PC-3 (cell line): ENCODE results near the gene TUBGCP6. TPM values are rescaled to one million over a fixed set of nuclear protein-coding genes. Genes with fewer than 3 reads are reported as not detected.
A peak's percentile ranks its signal among the peaks of the same experiment; 100 is the strongest.

Source experiments
- ATAC-seq: fragments of 200-7000 bp; cut with Tn5 transposase; 2 replicates; pipeline ENCODE4 v1.9.1; 2020; ENCODE audit warnings: mild to moderate bottlenecking, moderate library complexity
- BruUV-seq: library from RNA; stranded (reverse); fragments of 400-500 nt; replicated peaks from 2 replicates; lab custom pipeline; 2021; lab: Mats Ljungman, UMichigan
- CTCF ChIA-PET: fragments of 300-600 bp; sonication (Branson Sonifier 250); formaldehyde crosslinking; loops from one replicate; lab custom pipeline; 2022; ENCODE audit warnings: antibody characterized with exemption; lab: Charles Lee
- POLR2A ChIA-PET: fragments of 300-600 bp; sonication (Branson Sonifier 250); formaldehyde crosslinking; loops from one replicate; lab custom pipeline; 2022; ENCODE audit warnings: antibody characterized with exemption; ENCODE audit not compliant: unreplicated experiment; lab: Charles Lee
- DNase-seq: peaks from one replicate; pipeline ENCODE4 v3.0.0-alpha.2; 2015
- H2AFZ ChIP-seq: fragments of 300-600 bp; sonication (generic); 2 replicates; pipeline ENCODE4 v1.6.0; 2016; ENCODE audit warnings: antibody characterized with exemption, low read length
- H3F3A ChIP-seq: fragments of 300-600 bp; sonication (generic); one replicate; pipeline ENCODE4 v1.6.0; 2017; ENCODE audit warnings: antibody characterized with exemption, low read length, control low read depth, mild to moderate bottlenecking; ENCODE audit not compliant: unreplicated experiment
- H3K27ac ChIP-seq: fragments of 300-600 bp; sonication (generic); 2 replicates; pipeline ENCODE4 v1.5.1; 2016; ENCODE audit warnings: mild to moderate bottlenecking, low read length
- H3K27me3 ChIP-seq: fragments of 300-600 bp; sonication (generic); 2 replicates; pipeline ENCODE4 v1.6.1; 2016; ENCODE audit warnings: low read length, mixed read lengths
- H3K36me3 ChIP-seq: fragments of 300-600 bp; sonication (generic); 2 replicates; pipeline ENCODE4 v1.6.1; 2016; ENCODE audit warnings: low read depth, mixed run types, low read length, mixed read lengths
- H3K4me1 ChIP-seq: fragments of 300-600 bp; sonication (generic); 2 replicates; pipeline ENCODE4 v1.5.1; 2016; ENCODE audit warnings: low read length; ENCODE audit not compliant: insufficient read depth
- H3K4me2 ChIP-seq: fragments of 300-600 bp; sonication (generic); 2 replicates; pipeline ENCODE4 v1.6.0; 2016; ENCODE audit warnings: low read length
- H3K4me3 ChIP-seq: fragments of 300-600 bp; sonication (generic); 2 replicates; pipeline ENCODE4 v1.5.1; 2016; ENCODE audit warnings: mild to moderate bottlenecking, low read length, mixed read lengths
- H3K79me2 ChIP-seq: fragments of 300-600 bp; sonication (generic); 2 replicates; pipeline ENCODE4 v1.6.1; 2017; ENCODE audit warnings: low read length, mixed read lengths
- H3K9ac ChIP-seq: fragments of 300-600 bp; sonication (generic); 2 replicates; pipeline ENCODE4 v1.6.0; 2016; ENCODE audit warnings: mild to moderate bottlenecking, low read length
- H3K9me2 ChIP-seq: fragments of 300-600 bp; sonication (generic); replicated peaks from 2 replicates; pipeline ENCODE4 v1.6.1; 2016; ENCODE audit warnings: mixed run types, low read length, mixed read lengths
- H3K9me3 ChIP-seq: fragments of 300-600 bp; sonication (generic); 2 replicates; pipeline ENCODE4 v1.6.1; 2016; ENCODE audit warnings: low read length, mixed read lengths
- H4K20me1 ChIP-seq: fragments of 300-600 bp; sonication (generic); 2 replicates; pipeline ENCODE4 v1.6.1; 2016; ENCODE audit warnings: low read length, mixed read lengths
- EZH2 ChIP-seq: fragments of 300-600 bp; sonication (generic); IDR thresholded peaks from one replicate; pipeline ENCODE4 v1.6.1; 2017; ENCODE audit warnings: antibody characterized with exemption, mild to moderate bottlenecking, low read length; ENCODE audit not compliant: unreplicated experiment
- EZH2phosphoT487 ChIP-seq: fragments of 300-600 bp; sonication (generic); IDR thresholded peaks from 2 replicates; pipeline ENCODE4 v1.6.1; 2018; ENCODE audit warnings: mild to moderate bottlenecking, antibody characterized with exemption, low read length, borderline replicate concordance
- intact Hi-C: fragments of 100-400 bp; cut with micrococcal nuclease; formaldehyde crosslinking; loops from 2 replicates; pipeline ENCODE4 v1.9.0; 2023
- total RNA-seq: library from RNA; depleted of rRNA; stranded (reverse); fragments of >200 nt; gene quantifications from 2 replicates; pipeline ENCODE4 v1.2.3, GENCODE V29; 2014
- TF ChIP-seq, protein P1 (sequence below): fragments of 300-600 bp; sonication (generic); conservative IDR thresholded peaks from 2 replicates; pipeline ENCODE4 v1.5.1; 2017; ENCODE audit warnings: antibody characterized with exemption, low read depth, mild to moderate bottlenecking, low read length

TUBGCP6 gene
- total RNA-seq, 1 experiment from 2014 or later = 32.1 TPM

DNA sequence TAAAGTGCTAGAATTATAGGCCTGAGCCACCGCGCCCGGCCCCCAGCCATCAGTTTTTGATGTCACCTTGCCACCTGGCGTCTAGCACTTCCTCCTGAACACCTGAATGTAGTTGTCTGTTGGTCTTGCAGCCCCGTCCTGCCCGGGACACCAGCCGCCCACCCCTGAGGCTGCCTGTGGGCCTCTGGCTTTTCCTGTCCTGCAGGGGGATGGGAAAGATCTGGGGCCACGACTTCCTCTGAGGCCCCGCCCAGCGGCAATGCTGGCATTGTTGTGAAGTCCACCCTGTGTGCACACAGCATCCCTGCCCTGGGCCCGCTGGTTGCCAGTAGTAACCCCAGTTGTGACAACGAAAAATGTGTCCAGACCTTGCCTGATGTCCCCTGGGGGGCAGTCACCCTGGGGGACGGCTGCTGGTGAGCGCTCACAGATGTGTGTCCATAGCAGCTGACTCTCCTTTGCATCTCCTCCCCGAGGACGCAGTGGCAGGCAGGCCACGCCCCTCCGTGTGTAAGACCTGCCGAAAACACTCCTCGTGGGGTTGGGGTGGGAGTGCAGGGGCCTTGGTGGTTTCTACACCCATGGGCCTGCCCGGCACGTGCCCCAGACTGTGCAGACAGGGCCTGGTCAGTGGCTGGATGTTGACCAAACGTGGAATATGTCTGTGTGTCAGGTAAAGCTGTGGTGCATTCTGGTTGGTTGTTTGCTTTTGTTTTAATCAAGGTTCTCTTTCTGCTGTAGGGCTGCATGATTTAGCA lies 37.3 kb downstream of the TUBGCP6 start:
- ATAC-seq (no peak), DNase-seq (no peak)
- Histone ChIP-seq H3K27ac (no peak overlapping the region), H3K9me3 (no peaks in the 10 kb centered on the region), H3K9ac (no peak overlapping the region), H2AFZ (no peak overlapping the region), H3K27me3 (no peaks in the 10 kb centered on the region), H3K79me2 (peaks cover 13% of the 10 kb centered on the region), H3K4me1 (no peaks in the 10 kb centered on the region), H3K4me2 (no peak overlapping the region), H3K9me2 (no peaks in the 10 kb centered on the region), H3F3A (no peaks in the 10 kb centered on the region), H4K20me1 (no peaks in the 10 kb centered on the region), H3K4me3 (no peak overlapping the region), H3K36me3 (no peaks in the 10 kb centered on the region; the same call in 1 of the 2 replicates)
- ChIA-PET POLR2A (no interaction called here), CTCF (interaction anchor here (0.6 kb wide), 1 partner anchor 29 kb away, joined by 3 read pairs; no protein-coding TSS in a partner anchor)
- TF ChIP-seq EZH2 (no peak), EZH2phosphoT487 (no peak)
- TF ChIP-seq, protein P1, sequence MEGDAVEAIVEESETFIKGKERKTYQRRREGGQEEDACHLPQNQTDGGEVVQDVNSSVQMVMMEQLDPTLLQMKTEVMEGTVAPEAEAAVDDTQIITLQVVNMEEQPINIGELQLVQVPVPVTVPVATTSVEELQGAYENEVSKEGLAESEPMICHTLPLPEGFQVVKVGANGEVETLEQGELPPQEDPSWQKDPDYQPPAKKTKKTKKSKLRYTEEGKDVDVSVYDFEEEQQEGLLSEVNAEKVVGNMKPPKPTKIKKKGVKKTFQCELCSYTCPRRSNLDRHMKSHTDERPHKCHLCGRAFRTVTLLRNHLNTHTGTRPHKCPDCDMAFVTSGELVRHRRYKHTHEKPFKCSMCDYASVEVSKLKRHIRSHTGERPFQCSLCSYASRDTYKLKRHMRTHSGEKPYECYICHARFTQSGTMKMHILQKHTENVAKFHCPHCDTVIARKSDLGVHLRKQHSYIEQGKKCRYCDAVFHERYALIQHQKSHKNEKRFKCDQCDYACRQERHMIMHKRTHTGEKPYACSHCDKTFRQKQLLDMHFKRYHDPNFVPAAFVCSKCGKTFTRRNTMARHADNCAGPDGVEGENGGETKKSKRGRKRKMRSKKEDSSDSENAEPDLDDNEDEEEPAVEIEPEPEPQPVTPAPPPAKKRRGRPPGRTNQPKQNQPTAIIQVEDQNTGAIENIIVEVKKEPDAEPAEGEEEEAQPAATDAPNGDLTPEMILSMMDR = no peak
- no TSS peak for BruUV-seq
- intact Hi-C loops = no loop called here

DNA sequence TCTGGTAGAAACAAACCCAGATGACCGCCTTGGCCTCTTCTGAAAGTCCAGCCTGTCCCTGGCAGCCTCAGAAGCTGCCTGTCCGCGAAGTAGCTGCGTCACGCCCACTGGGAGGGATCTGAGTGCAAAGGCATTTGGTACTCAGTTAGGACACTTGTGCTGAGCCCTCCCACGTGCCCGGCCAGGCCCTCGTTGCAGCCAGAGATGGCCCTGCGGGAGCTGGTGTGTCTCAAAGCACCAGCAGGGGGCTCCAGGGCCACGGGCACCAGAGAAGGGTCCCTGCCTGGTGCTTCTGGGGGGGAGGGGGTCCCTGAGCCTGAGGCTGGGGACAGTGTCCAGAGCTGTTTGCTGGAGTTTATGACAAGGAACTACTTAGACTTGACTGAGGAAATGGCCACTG lies 38.2 kb downstream of the TUBGCP6 start:
- Histone ChIP-seq H3K36me3 (no peaks in the 10 kb centered on the region; the same call in 1 of the 2 replicates), H4K20me1 (no peaks in the 10 kb centered on the region), H3F3A (no peaks in the 10 kb centered on the region), H3K27ac (no peak overlapping the region), H3K9me3 (no peaks in the 10 kb centered on the region), H2AFZ (no peak overlapping the region), H3K27me3 (no peaks in the 10 kb centered on the region), H3K9me2 (no peaks in the 10 kb centered on the region), H3K4me1 (peaks cover 3% of the 10 kb centered on the region), H3K9ac (no peak overlapping the region), H3K4me3 (no peak overlapping the region), H3K4me2 (no peak overlapping the region), H3K79me2 (peaks cover 23% of the 10 kb centered on the region)
- ChIA-PET POLR2A (no interaction called here), CTCF (no interaction called here)
- DNase-seq (no peak), ATAC-seq (peak; percentile 19; the same call in 1 of the 2 replicates)
- intact Hi-C loops = no loop called here
- no peak for TF ChIP-seq EZH2phosphoT487
- TF ChIP-seq, protein P1 = peak; percentile 54
- BruUV-seq = no TSS peak
